HG02763 (cell line): ENCODE results near the gene GATA5.

Experiments used
- ATAC-seq: cut with Tn5 transposase; IDR thresholded peaks from one replicate; pipeline ENCODE4 v1.9.1; 2021; ENCODE audit warnings: mild to moderate bottlenecking, moderate library complexity; ENCODE audit not compliant: unreplicated experiment

The GATA5 gene, protein sequence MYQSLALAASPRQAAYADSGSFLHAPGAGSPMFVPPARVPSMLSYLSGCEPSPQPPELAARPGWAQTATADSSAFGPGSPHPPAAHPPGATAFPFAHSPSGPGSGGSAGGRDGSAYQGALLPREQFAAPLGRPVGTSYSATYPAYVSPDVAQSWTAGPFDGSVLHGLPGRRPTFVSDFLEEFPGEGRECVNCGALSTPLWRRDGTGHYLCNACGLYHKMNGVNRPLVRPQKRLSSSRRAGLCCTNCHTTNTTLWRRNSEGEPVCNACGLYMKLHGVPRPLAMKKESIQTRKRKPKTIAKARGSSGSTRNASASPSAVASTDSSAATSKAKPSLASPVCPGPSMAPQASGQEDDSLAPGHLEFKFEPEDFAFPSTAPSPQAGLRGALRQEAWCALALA

DNA sequence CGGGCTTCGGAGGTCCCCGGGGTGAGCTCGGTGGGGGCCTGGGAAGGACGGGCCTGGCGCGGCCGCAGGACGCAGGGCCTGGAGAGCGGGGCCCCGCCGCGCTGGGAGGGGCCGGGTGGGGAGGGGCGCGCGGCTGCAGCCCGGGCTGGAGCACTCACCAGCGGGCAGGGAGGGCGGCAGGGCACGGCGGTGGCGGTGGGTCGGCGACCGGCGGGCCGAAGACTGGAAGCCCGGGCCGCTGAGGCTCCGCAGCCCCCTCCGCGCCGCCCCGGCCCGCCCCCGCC lies at the start of gene GATA5:
Gene GATA5 (minus strand): TSS at position 224 of the 284 bp plus-strand sequence. CDS start 474 bp downstream, outside the sequence.
- ATAC-seq, result no peak

DNA sequence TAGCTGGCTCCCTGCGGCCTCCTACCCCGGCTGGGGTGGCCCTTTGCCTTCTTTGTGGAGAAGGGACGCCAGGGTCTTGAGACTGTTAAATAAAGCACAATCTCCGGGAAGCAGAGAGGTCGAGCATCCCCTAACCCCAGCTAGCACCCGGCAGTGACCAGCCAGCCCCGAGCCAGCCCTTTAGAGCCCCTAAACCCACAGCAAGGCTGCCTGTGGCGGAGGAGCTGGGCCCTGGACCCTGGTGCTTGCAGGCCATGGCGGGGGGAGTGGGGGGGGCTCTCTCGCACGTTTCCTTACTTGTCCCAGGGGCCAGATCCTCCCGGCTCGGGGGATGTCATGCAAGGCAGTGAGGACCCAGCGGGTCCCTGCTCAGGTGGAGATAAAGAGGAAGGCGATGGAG lies 49.2 kb upstream of the GATA5 start:
- no peak for ATAC-seq

DNA sequence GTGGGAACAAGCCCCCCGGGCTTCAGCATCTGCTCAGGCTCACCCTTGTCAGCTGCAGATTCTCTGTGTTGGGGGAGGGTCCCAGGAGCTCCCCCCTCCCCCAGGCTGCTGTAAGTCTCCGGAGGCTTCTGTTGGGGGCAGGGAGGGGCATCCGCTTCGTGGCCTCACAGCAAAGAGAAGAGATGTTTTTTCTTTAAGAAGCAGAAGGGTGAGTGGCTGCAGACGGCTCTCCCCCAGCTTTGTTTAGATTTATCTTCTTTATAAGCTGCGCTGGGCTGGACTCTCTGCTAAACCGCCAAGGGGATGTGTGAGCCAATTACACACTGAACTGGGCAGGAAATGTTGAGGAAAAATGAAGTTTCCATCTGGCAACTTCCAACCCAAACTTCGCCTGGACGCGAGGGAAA lies 48.7 kb upstream of the GATA5 start:
- no peak for ATAC-seq

DNA sequence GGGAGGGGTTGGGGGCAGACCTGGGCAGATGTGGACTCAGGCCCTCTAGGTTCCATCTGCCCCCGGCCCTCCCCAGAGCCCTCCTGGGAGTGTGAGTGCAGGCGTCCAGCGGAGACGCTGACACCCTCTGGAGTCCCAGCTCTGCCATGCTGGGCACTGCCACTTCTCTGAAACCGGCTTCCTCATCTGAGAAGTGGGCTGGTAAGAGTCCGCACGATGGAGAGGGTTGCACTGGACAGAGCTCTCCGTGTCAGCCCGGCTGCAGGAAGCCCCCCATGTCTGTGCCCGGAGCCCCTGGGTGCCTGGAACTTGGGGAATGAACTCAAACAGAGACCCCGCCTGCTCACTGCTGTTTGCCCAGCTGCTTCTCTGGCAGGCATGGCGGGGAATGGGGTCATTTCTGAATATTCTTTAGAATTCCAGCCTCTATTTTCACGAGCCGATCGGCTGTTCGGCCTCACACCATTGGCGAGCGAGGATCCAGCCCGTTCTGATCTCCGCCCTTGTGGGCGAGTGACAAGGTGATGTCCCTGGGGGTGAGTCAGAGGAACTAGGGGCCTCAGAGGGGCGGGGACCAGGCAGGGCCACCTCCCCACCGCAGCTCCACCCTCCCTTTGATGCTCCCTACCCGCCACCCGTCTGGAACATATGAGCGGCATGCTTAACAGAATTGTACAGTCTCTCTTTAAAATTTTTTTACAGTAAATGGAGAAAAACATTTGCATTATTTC lies 47.8 kb upstream of the GATA5 start:
- no peak for ATAC-seq

DNA sequence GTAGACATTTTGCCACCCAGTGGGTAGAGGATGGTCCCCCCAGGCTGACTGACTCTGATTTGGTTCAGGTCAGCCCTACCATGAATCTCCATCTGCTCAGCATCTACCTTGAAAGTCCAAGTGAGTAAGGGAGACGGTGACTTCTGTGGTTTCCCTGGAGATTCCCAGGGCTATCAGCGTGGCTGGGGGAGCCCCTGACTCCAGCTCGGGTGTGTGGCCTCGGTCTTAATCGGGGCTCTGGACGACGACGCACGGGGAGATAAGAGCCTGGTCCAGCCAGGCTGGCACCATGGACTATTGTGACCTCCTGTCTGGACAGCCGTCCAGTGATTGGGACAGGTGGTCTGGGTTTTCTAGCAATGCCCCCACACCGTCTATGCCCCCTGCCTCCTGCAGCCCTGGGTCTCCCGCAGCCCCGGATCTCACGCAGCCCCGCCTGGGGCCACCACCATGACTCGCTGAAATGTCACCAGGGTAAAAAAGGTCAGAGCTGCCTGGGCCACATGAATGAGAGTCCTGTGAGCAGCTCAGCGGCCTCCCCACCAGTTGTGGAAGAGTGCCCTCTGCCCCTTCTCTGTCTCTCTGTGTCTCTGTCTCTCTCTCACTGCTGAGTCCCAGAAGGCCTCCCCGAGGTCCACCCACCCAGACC lies 47.1 kb upstream of the GATA5 start:
- no peak for ATAC-seq

DNA sequence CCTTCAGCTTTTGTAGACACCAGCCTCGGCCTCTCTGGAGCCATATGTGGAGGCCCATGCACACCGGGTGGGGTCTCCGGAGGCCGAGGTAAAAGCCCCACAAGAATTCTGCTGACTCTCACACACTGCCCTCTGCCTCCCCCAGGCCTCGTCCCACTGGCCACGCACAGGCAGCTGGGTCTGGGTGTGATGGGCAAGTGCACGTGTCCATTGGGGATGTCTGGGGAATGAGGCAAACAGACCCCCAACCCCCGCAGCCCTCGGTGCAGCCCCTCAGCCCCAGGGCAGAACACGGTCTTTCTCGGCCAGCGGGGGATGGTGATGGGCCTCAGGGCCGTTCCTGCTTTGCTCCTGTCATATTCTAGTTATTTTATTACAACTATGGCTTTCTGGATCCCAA lies 44.0 kb upstream of the GATA5 start:
- no peak for ATAC-seq

DNA sequence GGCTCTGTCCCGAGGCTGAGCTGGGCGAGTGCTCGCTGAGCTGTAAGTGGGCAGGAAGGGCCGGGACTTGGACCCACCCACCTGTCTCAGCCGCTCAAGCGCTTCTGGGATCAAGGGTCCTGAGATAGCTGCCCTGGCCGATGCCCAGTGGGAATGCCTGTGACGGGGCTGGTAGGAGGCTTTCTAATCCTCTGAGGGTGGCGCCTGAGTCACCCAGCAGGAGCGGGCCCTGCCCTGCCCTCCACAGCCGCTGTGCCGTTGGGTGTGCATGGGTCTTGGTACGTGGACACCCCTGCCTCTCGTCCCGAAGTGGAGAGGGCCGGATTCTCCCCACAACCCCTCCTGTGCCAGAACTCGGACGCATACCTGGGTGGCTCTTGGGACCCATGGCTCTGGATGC lies 43.1 kb upstream of the GATA5 start:
- no peak for ATAC-seq

DNA sequence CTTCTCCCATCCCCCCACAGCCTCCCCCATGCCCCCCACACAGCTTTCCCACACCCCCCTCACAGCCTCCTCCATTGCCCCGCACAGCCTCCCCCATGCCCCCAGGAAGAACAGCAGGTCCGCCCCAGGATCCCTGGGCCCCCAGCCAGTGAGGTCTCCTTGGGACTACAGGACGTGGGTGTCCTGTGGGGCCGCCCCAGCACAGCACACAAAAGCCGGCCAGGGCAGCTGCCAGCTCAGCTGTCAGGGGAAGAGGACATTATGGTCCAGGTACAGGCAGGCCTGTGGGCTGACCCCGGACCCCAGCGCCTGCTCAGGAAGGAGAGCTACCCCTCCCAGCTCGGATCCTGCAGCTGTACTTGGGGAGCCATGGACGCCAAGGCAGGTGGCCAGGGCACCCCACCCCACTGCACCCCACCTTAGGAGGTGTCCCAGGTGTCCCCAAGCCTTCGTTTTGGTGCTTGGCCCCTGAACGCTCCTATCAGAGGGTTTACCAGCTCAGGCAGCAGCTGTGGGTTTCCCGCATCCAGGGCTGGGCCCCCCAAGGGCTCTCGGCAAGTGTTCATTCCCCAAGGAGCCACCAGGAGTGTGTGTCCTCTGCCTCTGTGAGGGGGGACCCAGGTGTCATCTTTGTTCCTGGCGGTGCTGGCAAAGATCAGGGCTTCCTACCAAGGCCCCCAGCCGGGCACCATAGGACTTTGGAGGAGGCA lies 42.3 kb upstream of the GATA5 start:
- no peak for ATAC-seq

DNA sequence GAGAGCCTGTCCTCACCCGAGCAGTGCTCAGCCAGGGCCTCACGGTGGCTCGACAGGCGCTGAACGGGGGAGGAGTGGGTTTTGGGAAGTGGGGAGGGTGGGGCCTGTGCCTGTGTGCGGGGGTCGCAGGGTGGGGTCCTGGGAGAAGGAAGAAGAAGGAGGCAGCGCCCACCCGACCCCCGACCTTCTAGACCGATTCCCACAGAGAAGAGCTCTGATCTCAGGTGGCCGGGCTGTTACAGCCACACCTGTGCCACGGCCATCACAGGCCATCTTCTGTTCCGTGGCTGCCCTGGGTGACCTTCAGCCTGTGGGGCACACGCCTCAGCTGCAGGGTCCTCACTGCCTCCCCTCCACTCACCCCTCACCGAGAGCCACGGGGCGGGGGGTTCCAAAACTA lies 41.4 kb upstream of the GATA5 start:
- ATAC-seq, result no peak

DNA sequence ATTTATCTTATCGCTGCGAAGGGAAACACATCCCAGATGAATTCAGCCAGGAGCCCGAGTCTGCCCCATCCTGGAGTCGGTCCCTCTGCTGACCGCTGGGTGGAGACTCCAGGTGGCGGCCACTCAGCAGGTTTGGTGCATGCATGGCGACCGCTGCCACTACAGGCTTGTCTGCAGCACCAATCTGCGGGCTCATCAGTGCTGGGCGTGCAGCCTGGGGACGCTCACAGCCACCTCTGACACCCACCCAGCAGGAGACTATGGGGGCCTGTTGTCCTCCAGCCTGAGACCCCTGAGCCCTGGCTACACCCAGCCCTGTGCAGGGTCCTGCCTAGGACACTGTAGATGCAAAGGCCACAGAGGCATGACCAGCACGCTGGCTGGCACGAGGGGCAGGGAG lies 40.5 kb upstream of the GATA5 start:
- ATAC-seq, result no peak

DNA sequence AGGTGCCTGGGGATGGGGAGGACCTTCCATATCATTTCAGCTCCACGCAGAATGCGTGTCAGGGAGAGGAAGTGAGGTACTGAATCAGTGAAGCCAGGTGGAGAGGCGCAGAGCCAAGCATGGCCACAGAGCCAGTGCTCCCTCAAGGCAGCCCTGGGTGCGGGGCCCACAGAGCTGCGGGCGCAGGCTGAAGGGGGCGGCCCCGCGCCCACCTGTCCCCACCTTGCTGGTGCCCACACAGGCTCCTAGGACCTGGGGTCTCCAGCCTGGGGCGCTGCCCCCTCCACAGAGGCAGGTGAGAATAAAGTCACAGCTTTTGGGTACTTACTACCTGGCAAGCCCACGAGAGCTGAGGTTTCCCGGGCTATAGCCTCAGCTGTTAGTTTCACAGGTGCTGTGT lies 40.0 kb upstream of the GATA5 start:
- no peak for ATAC-seq

DNA sequence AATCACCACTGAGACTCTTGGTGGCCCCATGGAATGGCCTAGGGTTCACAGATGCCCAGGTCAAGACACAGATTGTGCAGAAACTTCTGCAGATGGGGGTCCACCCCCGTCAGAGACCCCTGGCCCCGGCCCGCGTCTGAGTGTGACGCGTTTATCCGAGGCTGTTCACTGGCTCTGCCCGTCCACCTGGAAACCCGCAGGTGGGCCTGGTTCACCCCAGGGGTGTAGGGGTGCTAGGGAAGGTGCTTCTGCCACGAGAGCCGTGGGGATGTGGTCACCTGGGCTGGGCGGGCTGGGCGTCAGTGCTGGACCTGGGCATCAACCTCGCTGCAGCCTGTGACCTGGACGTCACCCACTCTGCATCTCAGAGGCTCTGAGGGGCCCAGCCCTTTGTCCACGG lies 39.5 kb upstream of the GATA5 start:
- no peak for ATAC-seq

DNA sequence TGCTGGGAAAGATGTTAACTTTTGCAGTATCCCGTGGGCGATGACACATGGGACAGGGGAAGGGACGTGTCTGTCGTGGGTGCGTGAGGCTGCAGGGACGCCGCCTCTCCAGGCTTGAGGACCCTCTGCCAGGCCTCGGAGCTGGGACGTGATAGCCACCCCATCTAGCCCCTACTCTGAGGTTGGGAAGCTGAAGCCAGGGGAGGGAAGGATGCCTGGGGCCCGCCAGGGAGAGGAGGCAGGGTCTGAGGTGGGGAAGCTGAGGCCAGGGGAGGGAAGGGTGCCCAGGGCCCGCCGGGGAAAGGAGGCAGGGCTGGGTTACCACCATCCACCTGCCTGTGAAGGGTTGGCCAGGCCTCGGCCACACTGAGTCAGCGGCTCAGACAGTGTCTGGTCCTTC lies 38.2 kb upstream of the GATA5 start:
- no peak for ATAC-seq

DNA sequence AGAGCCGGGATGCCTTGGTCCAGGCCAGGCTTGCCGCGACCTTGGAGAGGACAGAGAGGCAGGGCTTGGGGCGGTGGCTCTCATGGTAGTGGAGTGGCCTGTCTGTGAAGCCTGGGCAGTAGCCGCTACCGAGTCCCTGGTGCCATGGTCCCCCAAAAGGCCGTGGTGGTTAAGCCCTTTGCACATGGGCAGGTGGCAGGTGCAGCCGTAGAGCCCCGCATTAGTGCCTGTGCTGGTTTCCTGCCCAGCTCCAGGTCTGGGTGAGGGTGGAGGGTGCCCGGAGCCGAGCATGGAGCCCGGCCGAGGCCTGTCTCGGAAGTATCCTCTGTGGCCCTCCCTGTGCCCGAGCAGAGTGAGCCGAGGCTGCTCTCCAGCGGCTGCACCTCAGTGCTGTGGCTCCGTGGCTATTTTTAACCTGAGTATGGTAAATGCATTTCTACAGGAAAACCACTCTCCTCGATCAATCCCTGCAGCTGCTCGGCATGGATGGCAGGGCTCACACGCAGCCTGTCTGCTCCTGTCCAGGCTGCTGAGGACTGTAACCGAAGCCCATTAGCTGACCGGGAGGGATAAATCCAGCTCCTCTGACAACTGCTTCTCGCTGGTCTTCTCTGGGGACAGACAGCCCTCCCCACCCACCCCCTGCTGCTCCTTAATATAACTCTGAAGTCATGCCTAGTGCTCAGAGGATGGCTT lies 36.3 kb upstream of the GATA5 start:
- no peak for ATAC-seq

DNA sequence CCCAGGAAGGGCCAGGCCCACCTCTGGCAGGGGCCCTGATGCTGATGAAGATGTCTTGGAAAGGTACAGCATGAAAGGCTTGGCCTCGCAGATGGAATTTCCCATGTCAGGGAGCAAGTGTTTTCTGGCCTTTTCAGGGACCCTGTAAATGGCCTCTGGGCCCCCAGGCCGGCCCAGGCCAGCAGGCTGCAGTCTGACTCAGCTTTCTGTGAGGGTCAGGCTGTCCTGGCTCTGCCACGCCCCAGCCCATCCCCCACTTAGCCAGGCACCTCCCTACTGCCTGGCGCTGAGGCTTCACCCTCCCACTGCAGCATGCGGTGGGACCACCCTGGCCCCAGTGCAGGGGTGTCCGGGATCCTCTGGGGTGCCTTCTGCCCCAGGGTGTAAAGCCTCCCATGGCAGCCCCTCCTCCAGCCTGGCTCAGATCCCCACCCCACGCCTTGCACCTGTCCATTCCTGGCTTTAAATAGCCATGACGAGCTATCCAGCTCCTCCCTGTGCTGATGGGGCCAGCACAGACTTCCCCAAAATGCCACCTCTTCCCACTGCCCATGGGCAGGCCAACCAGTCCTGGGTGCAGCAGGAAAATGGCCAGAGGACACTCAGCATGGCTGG lies 35.6 kb upstream of the GATA5 start:
- ATAC-seq, result no peak

DNA sequence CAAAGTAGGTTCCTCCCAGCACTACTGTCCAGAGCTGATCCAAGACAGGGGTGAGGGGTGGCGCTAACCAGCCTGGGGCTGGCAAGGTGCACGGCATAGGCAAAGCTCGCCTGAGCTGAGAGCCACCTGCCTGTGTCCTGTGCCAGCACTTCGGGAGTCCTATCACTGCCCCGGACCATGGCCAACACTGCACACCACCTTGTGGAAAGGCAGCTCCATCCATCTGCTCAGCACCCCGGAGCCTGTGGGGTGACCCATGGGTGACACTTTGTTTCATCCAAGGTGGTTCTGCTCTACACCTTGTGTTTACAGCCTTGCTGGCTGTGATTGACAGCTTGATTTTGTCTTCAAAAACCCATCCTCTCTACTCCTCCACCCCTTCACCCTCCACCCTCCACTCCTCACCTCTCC lies 32.9 kb upstream of the GATA5 start:
- no peak for ATAC-seq

DNA sequence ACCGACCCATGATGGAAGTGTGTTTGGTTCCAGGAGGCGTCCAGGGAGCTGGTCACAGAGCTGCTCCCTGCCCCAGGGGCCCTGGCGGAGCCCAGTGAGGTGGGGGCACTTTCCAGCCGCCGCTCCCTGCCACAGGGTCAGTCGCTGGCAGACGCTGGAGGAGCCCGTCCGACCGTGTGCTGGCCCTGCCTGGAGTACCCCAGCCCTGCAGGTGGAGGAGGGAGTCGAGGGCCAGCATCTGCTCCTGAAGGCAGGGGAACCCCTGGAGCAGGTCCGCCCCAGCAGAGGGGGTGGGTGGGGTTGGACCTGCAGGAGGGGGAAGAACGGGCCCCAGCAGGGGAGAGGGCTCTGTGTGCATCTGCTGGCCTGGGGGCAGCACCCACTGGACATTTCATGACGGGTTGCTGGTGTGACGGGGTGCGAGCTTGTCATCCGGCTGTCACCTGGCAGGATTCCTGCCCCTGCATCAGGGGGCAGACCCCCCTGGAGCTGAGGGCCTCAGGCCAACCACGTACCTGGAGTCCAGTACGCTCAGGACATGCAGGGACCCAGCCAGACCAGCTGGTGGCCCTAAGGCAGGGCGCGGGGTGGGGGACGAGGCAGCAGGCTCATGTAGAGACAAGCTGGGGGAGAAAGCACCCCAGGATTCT lies 32.3 kb upstream of the GATA5 start:
- ATAC-seq, result no peak

DNA sequence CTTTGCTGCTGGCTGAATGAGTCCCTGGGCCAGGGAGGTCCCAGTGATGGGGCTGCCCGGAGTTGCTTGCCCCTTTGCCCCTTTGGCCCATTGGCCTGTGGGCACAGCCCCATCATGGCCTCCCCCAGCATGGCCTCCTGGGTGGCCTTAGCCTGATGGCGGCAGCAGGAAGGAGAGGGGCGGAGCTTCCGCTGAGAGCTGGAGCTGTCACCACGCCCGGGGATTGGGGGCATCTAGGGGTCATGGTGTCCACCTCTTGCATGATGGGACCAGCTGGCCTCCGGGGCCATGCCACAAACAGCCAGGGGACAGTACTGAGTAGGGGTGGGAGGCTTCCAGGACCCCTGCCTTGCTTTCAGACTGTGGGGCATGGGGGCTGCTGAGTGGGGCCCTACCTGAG lies 31.5 kb upstream of the GATA5 start:
- no peak for ATAC-seq

DNA sequence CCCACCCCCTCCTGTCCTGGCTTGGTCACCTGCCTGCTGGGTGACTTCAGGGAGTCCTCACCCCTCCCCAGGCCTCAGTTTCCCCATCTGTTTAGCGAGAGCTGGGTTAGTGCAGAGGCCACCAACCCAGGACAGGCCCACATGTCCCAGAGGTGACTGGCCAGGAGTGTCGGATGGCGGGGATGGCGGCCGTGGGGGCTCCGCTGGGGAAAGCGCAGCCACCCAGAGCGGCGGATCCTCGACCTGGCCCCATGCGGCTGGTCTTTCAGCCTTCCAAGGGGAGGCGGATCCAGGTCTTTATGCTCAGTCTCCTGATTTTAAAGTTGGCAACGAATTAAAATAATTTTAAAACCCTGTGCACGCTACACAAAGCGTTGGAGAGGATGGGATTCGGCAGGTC lies 31.0 kb upstream of the GATA5 start:
- no peak for ATAC-seq

DNA sequence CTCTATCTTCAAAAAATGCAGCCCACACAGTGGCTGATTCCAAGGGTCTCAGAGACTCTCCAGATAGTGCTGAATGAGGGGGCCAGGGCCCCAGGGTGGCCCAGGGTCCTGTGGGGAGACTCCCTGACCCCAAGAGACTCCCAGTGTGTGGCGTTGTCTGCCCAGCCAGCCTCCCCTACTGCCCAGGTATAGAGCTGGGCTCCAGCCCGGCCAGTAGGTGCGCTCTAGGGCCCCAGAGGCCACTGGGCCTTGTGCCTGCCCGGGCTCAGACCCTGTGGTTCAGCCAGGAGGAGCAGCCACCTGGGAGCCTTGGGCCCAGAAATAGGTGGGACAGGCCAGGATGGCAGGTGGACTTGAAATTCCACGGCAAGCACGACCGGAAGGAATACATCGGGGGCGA lies 30.3 kb upstream of the GATA5 start:
- no peak for ATAC-seq
